DMS53 (cell line): ENCODE results near the gene ZNF524.
"Not testable (repeated sequence)": the region's sequence is repeated elsewhere in the genome, so short reads cannot be mapped to it uniquely, and the experiment has no call there.

Experiments used
- DNase-seq: peaks from one replicate; lab custom pipeline; 2025; lab: John Stamatoyannopoulos, UW

Gene ZNF524

GRCh38 chr19:55581145-55581822 is 18.8 kb upstream of the ZNF524 start:
- peak; percentile 78 for DNase-seq

- peak; percentile 84 for DNase-seq
Measured at GRCh38 chr19:55581823-55582223, 18.3 kb upstream of the ZNF524 start.

GRCh38 chr19:55582284-55582683 is 17.8 kb upstream of the ZNF524 start:
- not testable (repeated sequence) for DNase-seq

DNA sequence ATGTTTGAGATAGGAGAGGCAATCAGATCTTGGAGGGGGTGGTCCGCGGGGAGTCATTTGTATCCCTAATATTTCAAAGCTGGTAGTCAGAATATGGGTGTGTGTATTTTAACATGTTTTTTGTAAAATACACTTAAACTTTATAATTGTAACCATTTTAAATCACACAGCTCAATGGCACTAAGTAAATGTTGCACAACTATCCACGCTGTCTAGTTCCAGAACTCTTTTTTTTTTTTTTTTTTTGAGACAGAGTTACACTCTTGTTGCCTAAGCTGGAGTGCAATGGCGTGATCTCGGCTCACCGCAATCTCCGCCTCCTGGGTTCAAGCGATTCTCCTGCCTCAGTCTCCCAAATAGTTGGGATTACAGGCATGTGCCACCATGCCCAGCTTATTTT is 16.2 kb upstream of the ZNF524 start:
- not testable (repeated sequence) for DNase-seq

GRCh38 chr19:55584871-55585270 is 15.2 kb upstream of the ZNF524 start:
- no peak for DNase-seq

DNA sequence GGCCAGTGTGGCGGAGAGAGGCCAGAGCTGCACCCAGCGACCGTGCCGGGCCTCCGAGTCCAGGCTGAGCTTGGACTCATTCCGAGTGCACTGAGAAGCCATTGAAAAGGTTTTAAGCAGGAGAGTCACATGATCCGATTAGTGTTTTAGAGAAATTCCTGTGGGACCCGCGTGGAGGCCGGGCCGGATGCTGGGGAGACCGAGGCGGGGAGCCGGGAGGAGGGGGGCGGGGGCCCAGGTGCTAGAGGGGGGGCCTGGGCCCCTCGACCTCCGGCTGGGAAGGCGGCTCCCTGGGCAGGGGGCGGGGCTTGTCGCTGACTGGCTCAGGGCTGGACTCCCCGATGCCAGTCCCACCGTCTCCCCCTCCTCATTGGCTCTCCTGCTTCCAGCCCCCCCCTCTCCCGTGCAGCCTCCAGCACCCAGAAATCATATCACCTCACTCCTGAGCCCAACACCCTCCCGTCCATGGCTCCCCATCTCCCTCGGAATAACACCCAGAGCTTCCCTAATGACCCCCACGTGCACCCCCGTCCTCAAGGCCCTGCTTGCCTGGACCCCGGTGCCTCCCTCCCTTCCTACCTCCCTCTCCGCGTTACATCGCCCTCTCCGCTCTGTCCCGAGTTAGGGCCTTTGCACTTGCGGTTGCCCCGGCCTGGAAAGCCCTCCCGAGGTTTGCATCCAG is 14.3 kb upstream of the ZNF524 start:
- DNase-seq, result peak; percentile 77

- peak; percentile 99 for DNase-seq
Measured at GRCh38 chr19:55586976-55587668, 13.0 kb upstream of the ZNF524 start.

GRCh38 chr19:55588738-55589137 is 11.3 kb upstream of the ZNF524 start:
- DNase-seq, result no peak

DNA sequence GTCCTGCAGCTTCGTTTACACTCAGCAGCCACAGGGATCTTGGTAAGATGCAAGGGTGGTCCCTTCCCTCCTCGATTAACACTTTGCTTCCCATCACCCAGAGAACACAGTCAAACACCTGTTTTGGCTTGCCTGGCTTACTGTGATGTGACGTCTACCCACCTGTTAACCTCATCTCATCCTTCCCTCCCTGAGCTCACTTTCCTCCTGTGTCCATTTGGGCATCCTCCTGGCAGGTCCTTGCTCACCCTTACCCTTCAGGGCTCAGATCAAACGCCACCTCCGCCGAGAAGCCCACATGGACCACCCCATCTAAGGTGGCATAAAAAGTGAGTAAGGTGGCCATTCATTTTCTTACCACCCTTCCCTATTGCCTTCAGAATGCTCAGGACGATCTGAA is 10.0 kb upstream of the ZNF524 start:
- DNase-seq, result no peak

DNA sequence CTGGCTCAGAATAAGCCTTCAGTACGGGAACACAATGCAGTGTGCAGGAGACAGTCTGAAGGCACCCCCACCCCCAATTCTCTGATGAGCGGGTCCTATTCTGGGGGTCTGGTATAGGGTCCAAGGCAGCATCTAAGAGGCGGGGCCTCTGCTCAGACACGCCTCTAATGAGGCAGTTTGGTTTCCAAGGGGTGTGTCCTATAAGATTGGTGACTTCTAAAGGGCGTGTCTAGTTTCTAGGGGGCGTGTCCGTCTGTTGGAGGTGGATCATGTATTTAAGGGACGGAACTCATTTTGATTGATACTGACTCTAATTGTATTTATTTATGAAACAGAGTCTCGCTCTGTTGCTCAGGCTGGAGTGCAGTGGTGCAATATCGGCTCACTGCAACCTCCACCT is 9.5 kb upstream of the ZNF524 start:
- peak; percentile 56 for DNase-seq

- DNase-seq, result peak; percentile 48
Measured at GRCh38 chr19:55591555-55591954, 8.5 kb upstream of the ZNF524 start.

DNA sequence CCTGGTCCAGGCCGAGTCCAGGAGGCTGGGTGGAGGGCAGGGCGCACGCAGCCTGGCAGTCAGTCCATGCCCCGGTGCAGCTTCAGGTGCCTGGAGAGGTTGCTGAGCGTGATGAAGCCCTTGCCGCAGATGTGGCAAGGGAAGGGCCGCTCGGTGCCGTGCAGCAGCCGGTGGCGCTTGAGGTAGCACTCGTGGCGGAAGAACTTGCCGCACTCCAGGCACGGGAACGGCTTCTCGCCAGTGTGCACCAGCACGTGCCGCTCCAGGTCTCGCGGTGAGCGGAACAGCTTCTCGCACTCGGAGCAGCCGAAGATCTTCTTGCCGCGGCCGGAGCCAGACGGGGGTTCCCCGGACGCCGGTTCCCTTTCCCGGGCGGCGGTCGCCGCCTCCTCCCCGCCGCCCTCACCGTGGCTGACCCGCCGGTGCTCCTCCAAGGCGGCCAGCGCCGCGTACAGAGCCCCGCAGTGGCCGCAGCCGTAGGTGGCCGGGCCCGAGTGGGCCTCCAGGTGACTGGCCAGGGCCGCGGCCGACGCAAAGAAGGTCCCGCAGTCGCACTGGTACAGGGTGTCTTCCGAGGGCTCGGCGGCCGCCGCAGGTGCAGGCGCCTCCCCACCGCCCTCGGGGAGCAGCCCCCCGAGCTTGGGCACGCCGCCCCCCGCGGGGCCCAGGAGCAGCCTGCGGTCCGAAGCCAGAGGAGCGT is 7.5 kb upstream of the ZNF524 start:
- no peak for DNase-seq

DNA sequence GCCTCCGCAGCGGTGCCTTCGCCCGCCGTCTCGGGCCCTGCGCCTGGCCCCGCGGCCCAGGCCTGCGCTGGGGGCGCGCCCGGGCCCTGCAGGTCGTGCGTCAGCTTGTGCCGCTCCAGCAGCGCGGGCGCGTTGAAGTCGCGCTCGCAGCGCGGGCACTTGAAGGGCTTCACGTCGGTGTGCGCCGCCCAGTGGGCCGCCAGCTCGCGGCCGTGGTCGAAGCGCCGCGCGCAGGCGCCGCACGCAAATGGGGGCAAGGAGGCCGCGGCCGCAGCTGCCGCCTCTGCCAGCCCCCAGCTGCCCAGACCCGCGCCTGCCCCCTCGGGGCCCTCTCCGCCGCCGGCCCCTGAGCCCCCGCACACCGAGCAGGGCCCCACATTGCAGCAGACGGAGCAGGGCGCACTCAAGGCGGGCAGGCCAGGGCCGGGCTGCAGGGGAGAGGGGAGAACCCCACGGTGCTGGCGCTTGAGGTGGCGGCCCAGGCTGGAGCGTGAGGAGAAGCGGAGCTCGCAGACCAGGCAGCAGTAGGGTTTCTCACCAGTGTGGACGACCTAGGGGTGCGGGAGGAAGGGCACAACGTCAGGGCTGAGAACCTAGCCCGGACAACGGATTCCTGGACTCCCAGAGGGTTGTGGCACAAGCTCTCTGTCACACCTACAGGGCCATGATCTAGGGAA is 6.9 kb upstream of the ZNF524 start:
- no peak for DNase-seq

DNA sequence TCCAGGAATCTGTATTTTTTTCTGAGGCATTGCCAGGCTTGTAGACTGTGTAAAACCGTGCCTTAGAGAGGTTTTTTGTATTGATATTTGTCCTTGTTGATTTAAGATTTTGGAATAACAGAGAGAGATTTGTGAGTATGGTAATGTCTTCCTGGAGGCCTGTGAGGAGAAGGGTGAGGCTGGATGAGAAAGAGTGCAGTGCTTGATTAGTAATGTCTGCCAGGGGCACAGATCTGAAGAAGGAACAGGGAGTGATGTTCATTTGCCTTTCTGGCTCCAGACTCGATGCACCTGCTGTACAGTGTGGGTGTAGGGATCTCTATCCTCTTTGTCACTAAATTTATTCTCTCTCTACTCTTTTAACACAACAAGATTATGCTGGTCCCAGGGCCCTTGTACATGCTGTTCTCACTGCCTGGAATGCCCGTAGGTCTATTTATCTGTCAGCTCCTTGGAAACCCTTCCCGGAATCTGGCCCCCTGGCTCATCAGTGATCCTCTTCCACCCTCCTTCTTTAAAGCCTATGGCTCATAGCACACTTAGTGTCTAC is 5.0 kb upstream of the ZNF524 start:
- DNase-seq, result peak; percentile 29

GRCh38 chr19:55596304-55596703 is 3.8 kb upstream of the ZNF524 start:
- no peak for DNase-seq

DNA sequence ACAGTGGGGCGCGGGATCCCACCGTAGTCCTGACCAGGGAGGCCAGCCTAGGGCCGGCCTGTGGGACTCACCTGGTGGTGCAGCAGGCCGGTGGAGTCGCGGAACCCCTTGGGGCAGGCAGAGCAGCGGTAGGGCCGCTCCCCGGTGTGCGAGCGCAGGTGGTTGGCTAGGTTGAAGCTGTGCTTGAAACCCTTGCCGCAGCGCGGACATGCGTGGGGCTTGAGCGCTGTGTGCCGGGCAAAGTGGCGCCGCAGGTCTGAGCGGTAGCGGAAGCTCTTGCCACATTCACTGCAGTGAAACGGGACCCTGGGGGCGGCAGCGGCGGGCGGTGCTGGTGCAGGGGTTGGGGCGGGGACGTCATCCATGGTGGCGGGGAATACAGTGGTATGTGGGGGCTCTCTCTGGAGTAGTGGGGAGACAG is 2.6 kb upstream of the ZNF524 start:
- DNase-seq, result no peak

GRCh38 chr19:55598034-55598433 is 2.1 kb upstream of the ZNF524 start:
- no peak for DNase-seq

DNA sequence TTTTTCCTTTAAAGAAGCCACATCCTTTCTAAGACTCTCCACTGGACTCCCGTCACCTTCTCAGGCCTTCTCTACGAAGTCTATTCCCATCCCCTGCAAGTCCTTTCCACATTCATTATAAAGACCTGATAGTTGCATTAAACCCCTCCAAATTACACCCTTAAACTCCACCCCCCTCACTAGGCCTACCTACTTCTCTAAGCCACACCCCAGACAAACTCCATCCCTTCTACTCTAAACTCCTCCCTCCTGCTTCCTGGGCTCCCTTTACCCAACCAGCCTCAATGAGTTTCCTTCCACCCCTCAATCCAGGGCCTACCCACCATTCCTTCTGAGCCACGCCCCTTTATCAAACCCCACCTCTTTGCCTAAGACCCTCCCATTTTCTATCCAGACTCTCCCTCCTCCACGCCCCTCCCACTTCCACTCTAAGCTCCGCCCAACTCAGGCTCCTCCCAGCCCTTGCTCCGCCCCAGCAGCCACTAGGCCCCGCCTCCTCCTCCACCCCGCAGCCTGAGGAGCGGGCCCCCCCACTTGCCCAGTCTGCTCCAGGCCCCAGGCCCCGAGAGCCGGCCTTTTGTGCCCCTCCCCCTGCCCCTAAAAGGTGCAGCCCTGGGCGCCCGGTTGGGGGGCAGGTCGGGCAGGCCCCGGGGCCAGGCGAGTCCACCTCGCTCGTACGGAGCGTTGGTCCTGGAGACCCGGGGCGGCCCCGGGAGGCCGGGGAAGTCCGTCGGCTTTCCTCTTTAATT is 1.2 kb upstream of the ZNF524 start:
- peak; percentile 94 for DNase-seq

DNA sequence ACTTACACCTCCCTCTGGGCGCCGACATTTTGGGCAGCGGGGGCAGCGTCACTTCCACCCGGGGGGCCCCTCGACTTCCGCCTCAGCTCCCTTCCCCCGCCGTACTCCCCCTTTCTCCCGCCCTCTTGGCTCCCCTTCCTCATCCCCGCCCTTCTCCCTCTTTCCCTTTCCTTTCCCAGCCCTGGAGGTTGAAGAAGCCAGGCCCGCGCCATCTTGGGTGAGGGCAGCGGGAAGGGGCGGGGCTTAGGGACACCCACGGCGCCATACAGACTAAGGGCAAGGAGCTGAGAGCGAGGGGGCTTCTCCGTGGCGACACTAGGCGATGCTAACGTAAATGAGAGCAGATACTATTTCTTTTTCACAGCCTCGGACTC is 633 bp upstream of the ZNF524 start, which contains the start of gene FIZ1:
Gene FIZ1 (minus strand): TSS at position 50 of the 374 bp plus-strand sequence. CDS start 1,652 bp downstream, outside the sequence.
- peak; percentile 99 for DNase-seq

DNA sequence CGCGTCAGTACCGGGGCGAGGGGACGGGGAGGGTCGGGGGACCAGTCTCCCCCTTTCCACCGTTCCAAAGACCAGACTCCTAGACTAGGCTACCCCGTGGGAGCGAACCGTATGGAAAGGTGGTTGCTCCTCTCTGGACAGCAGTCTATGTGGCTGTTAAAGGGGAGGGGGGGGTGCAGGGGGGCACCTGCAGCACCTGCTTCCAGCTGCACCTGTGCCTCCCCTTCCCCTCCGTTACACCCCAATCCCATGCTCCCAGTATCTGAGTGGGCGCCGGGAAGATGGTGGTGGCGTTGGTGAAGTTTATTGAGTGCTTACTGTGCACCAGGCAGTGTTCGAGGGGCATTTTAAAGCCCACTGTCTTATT is 557 bp downstream of the ZNF524 start:
- DNase-seq, result no peak

DNA sequence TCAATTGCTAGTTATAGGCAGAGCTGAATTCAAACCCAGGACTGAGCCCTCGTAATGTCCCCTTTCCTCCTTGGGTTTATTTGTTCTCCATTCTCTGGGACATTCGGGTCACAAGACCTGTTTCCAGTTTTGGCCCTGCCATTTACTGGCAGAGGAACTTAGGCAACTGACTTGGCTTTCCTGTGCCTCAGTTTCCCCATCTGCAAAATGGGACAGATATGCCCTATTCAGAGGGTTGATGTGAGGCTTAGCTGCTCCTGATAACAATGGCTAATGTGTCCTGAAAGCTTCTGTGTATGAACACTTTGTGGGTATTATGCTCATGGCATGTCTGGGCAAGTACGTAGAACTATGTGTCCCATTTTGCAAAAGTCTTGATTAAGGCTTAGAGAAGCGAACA is 996 bp downstream of the ZNF524 start:
- peak; percentile 47 for DNase-seq
